H9 (cell line): ENCODE data around the gene TTC7B. TPM values are rescaled to one million over a fixed set of nuclear protein-coding genes. Genes with fewer than 3 reads are reported as not detected.
"Not testable (repeated sequence)": the region's sequence is repeated elsewhere in the genome, so short reads cannot be mapped to it uniquely, and the experiment has no call there.

Source experiments
- DNase-seq: peaks from one replicate; pipeline ENCODE4 v3.0.0-alpha.2; 2017
- H2AFZ ChIP-seq: one replicate; pipeline ENCODE4 v1.6.1; 2013; ENCODE audit warnings: mild to moderate bottlenecking, low read length, control low read depth, moderate library complexity
- H2AK5ac ChIP-seq: 2 replicates; pipeline ENCODE4 v1.6.1; 2013; ENCODE audit warnings: low read length, control low read depth, mixed read lengths; ENCODE audit not compliant: insufficient read length
- H2BK120ac ChIP-seq: one replicate; pipeline ENCODE4 v1.6.1; 2013; ENCODE audit warnings: low read depth, mild to moderate bottlenecking, low read length, control low read depth, inconsistent platforms; ENCODE audit not compliant: poor library complexity, severe bottlenecking
- H2BK12ac ChIP-seq: 2 replicates; pipeline ENCODE4 v1.6.1; 2013; ENCODE audit warnings: low read length, control low read depth, mixed read lengths, low read depth; ENCODE audit not compliant: insufficient read length
- H2BK15ac ChIP-seq: 2 replicates; pipeline ENCODE4 v1.6.1; 2013; ENCODE audit warnings: low read depth, low read length, control low read depth
- H2BK20ac ChIP-seq: one replicate; pipeline ENCODE4 v1.6.1; 2013; ENCODE audit warnings: low read depth, mild to moderate bottlenecking, low read length, control low read depth, inconsistent platforms; ENCODE audit not compliant: poor library complexity, severe bottlenecking
- H2BK5ac ChIP-seq: 2 replicates; pipeline ENCODE4 v1.6.1; 2013; ENCODE audit warnings: low read length, control low read depth, mixed read lengths; ENCODE audit not compliant: insufficient read length
- H3K14ac ChIP-seq: 2 replicates; pipeline ENCODE4 v1.6.1; 2013; ENCODE audit warnings: low read length, control low read depth; ENCODE audit not compliant: insufficient read depth
- H3K18ac ChIP-seq: 2 replicates; pipeline ENCODE4 v1.6.1; 2013; ENCODE audit warnings: low read depth, mild to moderate bottlenecking, mixed read lengths, low read length, control low read depth; ENCODE audit not compliant: insufficient read length
- H3K23ac ChIP-seq: 2 replicates; pipeline ENCODE4 v1.6.1; 2013; ENCODE audit warnings: low read length, control low read depth, mixed read lengths, low read depth; ENCODE audit not compliant: insufficient read length
- H3K23me2 ChIP-seq: 2 replicates; pipeline ENCODE4 v1.6.1; 2013; ENCODE audit warnings: low read depth, mild to moderate bottlenecking, mixed read lengths, low read length, control low read depth; ENCODE audit not compliant: insufficient read length, poor library complexity, severe bottlenecking
- H3K27ac ChIP-seq: 2 replicates; pipeline ENCODE4 v1.5.1; 2013; ENCODE audit warnings: low read length, control low read depth, mixed read lengths, low read depth; ENCODE audit not compliant: insufficient read length
- H3K27me3 ChIP-seq: 2 replicates; pipeline ENCODE4 v1.6.1; 2013; ENCODE audit warnings: low read length, control low read depth, inconsistent platforms; ENCODE audit not compliant: insufficient read depth
- H3K4ac ChIP-seq: 2 replicates; pipeline ENCODE4 v1.6.1; 2013; ENCODE audit warnings: low read depth, mild to moderate bottlenecking, control low read depth, inconsistent platforms, low read length, moderate library complexity
- H3K4me1 ChIP-seq: 2 replicates; pipeline ENCODE4 v1.6.1; 2013; ENCODE audit warnings: low read length, control low read depth, inconsistent platforms; ENCODE audit not compliant: insufficient read depth
- H3K4me2 ChIP-seq: 2 replicates; pipeline ENCODE4 v1.6.1; 2013; ENCODE audit warnings: low read length, control low read depth, mixed read lengths; ENCODE audit not compliant: insufficient read length, insufficient read depth
- H3K56ac ChIP-seq: 2 replicates; pipeline ENCODE4 v1.6.1; 2013; ENCODE audit warnings: low read depth, mild to moderate bottlenecking, mixed read lengths, low read length, control low read depth; ENCODE audit not compliant: insufficient read length
- H3K79me1 ChIP-seq: 2 replicates; pipeline ENCODE4 v1.6.1; 2013; ENCODE audit warnings: low read depth, mild to moderate bottlenecking, moderate library complexity, low read length, control low read depth, inconsistent platforms; ENCODE audit not compliant: insufficient read depth, poor library complexity, severe bottlenecking
- H3K79me2 ChIP-seq: 2 replicates; pipeline ENCODE4 v1.6.1; 2013; ENCODE audit warnings: low read length, control low read depth, inconsistent platforms; ENCODE audit not compliant: insufficient read depth
- H3K9ac ChIP-seq: 2 replicates; pipeline ENCODE4 v1.6.1; 2013; ENCODE audit warnings: low read length, control low read depth, mixed read lengths; ENCODE audit not compliant: insufficient read length; ENCODE audit errors: extremely low read depth
- H3K9me3 ChIP-seq: one replicate; pipeline ENCODE4 v1.6.1; 2013; ENCODE audit warnings: low read depth, low read length, inconsistent platforms; ENCODE audit not compliant: control insufficient read depth
- H3T11ph ChIP-seq: one replicate; pipeline ENCODE4 v1.6.1; 2013; ENCODE audit warnings: mild to moderate bottlenecking, low read length, control low read depth, inconsistent platforms
- H4K20me1 ChIP-seq: one replicate; pipeline ENCODE4 v1.6.1; 2013; ENCODE audit not compliant: control insufficient read depth, insufficient read length, insufficient read depth
- H4K5ac ChIP-seq: 2 replicates; pipeline ENCODE4 v1.6.1; 2013; ENCODE audit warnings: low read depth, mild to moderate bottlenecking, mixed read lengths, low read length, control low read depth; ENCODE audit not compliant: insufficient read length
- H4K8ac ChIP-seq: replicated peaks from 2 replicates; pipeline ENCODE4 v1.6.1; 2013; ENCODE audit warnings: low read length, control low read depth, mixed read lengths, low read depth; ENCODE audit not compliant: insufficient read length
- H4K91ac ChIP-seq: 2 replicates; pipeline ENCODE4 v1.6.1; 2013; ENCODE audit warnings: low read depth, mild to moderate bottlenecking, moderate library complexity, mixed read lengths, low read length, control low read depth; ENCODE audit not compliant: insufficient read length
- H3K27ac Mint-ChIP-seq, 3 experiments: 2 replicates in 2 of 3; 3 replicates in 1 of 3; pipeline ENCODE4 v1.8.0; 2020 to 2021; ENCODE audit warnings: mixed read lengths in 3 of 3, mild to moderate bottlenecking in 1 of 3, moderate library complexity in 1 of 3
- H3K27me3 Mint-ChIP-seq: 2 replicates; pipeline ENCODE4 v1.8.0; 2021; ENCODE audit warnings: low read depth, mild to moderate bottlenecking, moderate library complexity, mixed read lengths
- H3K36me3 Mint-ChIP-seq, 3 experiments: 2 replicates in 2 of 3; 3 replicates in 1 of 3; pipeline ENCODE4 v1.8.0; 2020 to 2021; ENCODE audit warnings: low read depth in 3 of 3, mixed read lengths in 3 of 3; ENCODE audit not compliant: insufficient read depth in 1 of 3
- H3K4me1 Mint-ChIP-seq, 2 experiments: 2 replicates each; pipeline ENCODE4 v1.8.0; 2020; ENCODE audit warnings: mixed read lengths in 2 of 2
- H3K4me3 Mint-ChIP-seq, 2 experiments: 2 replicates in 1 of 2; 3 replicates in 1 of 2; pipeline ENCODE4 v1.8.0; 2020 to 2021; ENCODE audit warnings: mild to moderate bottlenecking in 2 of 2, mixed read lengths in 2 of 2, moderate library complexity in 1 of 2
- H3K9me3 Mint-ChIP-seq, 2 experiments: 2 replicates in 1 of 2; 3 replicates in 1 of 2; pipeline ENCODE4 v1.8.0; 2020; ENCODE audit warnings: mild to moderate bottlenecking in 2 of 2, mixed read lengths in 2 of 2, moderate library complexity in 1 of 2
- WGBS: extraction: QIAGEN DNeasy Blood & Tissue Kit; methylation state at CpG from one replicate; pipeline ENCODE4 v1.1.7; 2013; ENCODE audit warnings: missing lambda C conversion rate, low lambda C conversion rate, mixed read lengths; ENCODE audit not compliant: insufficient read length; ENCODE audit errors: extremely low coverage; 5-methylcytosine and 5-hydroxymethylcytosine counted together
- total RNA-seq: library from RNA; stranded (reverse); gene quantifications from 2 replicates; pipeline ENCODE4 v1.2.1, GENCODE V29; 2021
- TF ChIP-seq, protein P1 (sequence below): fragments of 200-600 bp; sonication (generic); conservative IDR thresholded peaks from 3 replicates; pipeline ENCODE4 v1.8.0; 2021; ENCODE audit warnings: antibody characterized with exemption, mild to moderate bottlenecking

TTC7B gene
- total RNA-seq, 1 experiment from 2014 or later = 33.7 TPM

DNA sequence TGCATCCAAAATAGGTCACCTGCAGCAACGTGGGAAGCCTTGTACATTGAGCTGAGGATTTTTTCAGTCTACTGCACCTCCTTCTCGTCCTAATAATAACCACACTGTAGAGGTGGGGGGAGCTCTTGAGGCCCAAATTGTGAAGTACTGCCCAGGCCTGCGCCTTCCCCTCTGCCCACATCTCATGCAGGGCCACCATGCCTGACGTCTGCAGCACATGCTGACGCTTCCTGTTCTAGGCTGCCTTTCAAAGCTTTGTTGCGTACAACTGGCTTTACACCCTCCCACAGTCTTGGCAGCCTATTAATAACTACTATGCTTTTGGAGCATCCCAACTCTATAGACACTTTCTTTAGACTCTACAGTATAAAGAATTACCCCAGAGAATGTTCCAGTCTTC lies 26.5 kb upstream of the TTC7B start:
- no peak overlapping the region for H2BK5ac ChIP-seq
- no peak overlapping the region for H3K14ac ChIP-seq
- WGBS = no CpG with 5 or more reads among the region's 6 CpGs
- no peak overlapping the region; the same call in 1 of the 2 replicates for H2BK15ac ChIP-seq
- H3K4me1 ChIP-seq = no peaks in the 10 kb centered on the region
- H3K9me3 ChIP-seq = no peaks in the 10 kb centered on the region
- TF ChIP-seq, protein P1, sequence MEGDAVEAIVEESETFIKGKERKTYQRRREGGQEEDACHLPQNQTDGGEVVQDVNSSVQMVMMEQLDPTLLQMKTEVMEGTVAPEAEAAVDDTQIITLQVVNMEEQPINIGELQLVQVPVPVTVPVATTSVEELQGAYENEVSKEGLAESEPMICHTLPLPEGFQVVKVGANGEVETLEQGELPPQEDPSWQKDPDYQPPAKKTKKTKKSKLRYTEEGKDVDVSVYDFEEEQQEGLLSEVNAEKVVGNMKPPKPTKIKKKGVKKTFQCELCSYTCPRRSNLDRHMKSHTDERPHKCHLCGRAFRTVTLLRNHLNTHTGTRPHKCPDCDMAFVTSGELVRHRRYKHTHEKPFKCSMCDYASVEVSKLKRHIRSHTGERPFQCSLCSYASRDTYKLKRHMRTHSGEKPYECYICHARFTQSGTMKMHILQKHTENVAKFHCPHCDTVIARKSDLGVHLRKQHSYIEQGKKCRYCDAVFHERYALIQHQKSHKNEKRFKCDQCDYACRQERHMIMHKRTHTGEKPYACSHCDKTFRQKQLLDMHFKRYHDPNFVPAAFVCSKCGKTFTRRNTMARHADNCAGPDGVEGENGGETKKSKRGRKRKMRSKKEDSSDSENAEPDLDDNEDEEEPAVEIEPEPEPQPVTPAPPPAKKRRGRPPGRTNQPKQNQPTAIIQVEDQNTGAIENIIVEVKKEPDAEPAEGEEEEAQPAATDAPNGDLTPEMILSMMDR = no peak
- no peak overlapping the region for H3K56ac ChIP-seq
- Mint-ChIP-seq H3K36me3 (no peaks in the 10 kb centered on the region; a peak in 1 of 7 replicates), H3K9me3 (no peaks in the 10 kb centered on the region; a peak in 1 of 5 replicates), H3K4me1 (no peaks in the 10 kb centered on the region), H3K4me3 (no peak overlapping the region), H3K27ac (no peak overlapping the region), H3K27me3 (peaks cover 3% of the 10 kb centered on the region)
- H3K79me1 ChIP-seq = no peaks in the 10 kb centered on the region
- no peak overlapping the region for H4K91ac ChIP-seq
- no peaks in the 10 kb centered on the region; the same call in 1 of the 2 replicates for H3K27me3 ChIP-seq
- no peaks in the 10 kb centered on the region for H3K23me2 ChIP-seq
- H3K4me2 ChIP-seq = no peak overlapping the region
- no peaks in the 10 kb centered on the region for H3K79me2 ChIP-seq
- H2AK5ac ChIP-seq = no peak overlapping the region
- H3K9ac ChIP-seq = no peak overlapping the region
- no peak overlapping the region for H4K8ac ChIP-seq
- no peak overlapping the region for H2AFZ ChIP-seq
- H2BK12ac ChIP-seq = no peak overlapping the region
- H3K4ac ChIP-seq = no peak overlapping the region
- no peak for DNase-seq
- H2BK120ac ChIP-seq = no peak overlapping the region
- no peak overlapping the region for H3K23ac ChIP-seq
- no peak overlapping the region for H4K5ac ChIP-seq
- no peaks in the 10 kb centered on the region for H4K20me1 ChIP-seq
- no peak overlapping the region for H2BK20ac ChIP-seq
- H3K18ac ChIP-seq = no peak overlapping the region
- no peak overlapping the region for H3K27ac ChIP-seq
- no peak overlapping the region for H3T11ph ChIP-seq

DNA sequence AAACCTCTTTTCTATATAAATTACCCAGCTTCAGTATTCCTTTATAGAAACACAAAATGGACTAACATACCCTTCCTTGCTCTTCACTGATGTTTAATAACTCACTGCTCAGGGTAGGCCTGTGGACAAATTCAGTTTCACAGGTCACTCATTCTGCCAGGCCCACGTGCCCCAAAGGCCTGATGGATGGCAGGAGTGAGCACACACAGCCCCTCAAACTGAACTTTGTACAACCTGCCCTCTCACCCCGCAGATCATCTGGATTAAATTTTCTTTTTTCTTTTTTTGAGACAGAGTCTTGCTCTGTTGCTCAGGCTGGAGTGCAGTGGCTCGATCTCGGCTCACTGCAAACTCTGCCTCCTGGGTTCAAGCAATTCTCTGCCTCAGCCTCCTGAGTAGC lies 24.4 kb upstream of the TTC7B start:
- not testable (repeated sequence) for H3K4ac ChIP-seq, H3K4me1 ChIP-seq, DNase-seq, H4K5ac ChIP-seq, H2BK12ac ChIP-seq, H3K4me1 Mint-ChIP-seq, H3K14ac ChIP-seq, H3K9me3 Mint-ChIP-seq, H3K27ac ChIP-seq, H3K18ac ChIP-seq, H3K4me3 Mint-ChIP-seq, H3K27ac Mint-ChIP-seq, H3K9me3 ChIP-seq, H3K36me3 Mint-ChIP-seq, H3K23me2 ChIP-seq, H3K23ac ChIP-seq, H2AK5ac ChIP-seq, H2AFZ ChIP-seq, H2BK20ac ChIP-seq, H2BK15ac ChIP-seq, H3K79me1 ChIP-seq, H2BK120ac ChIP-seq, H3T11ph ChIP-seq, H2BK5ac ChIP-seq, H3K27me3 Mint-ChIP-seq, H4K8ac ChIP-seq, H4K91ac ChIP-seq, H3K4me2 ChIP-seq, H3K27me3 ChIP-seq, H4K20me1 ChIP-seq, H3K9ac ChIP-seq, H3K79me2 ChIP-seq, H3K56ac ChIP-seq
- no CpG with 5 or more reads among the region's 4 CpGs for WGBS
